A549 (cell line): ENCODE measurements around the gene CMC2.

ENCODE experiments used
- FOSB ChIP-seq: fragments of 250-450 bp; sonication (Bioruptor Pico); IDR thresholded peaks from 2 replicates; pipeline ENCODE4 v1.5.0; 2020; ENCODE audit warnings: mild to moderate bottlenecking, moderate library complexity
- JUN ChIP-seq, 2 experiments: fragments of >200 bp; sonication (Bioruptor Twin); formaldehyde crosslinking; IDR thresholded peaks; 2 replicates in 1 of 2; 3 replicates in 1 of 2; pipeline ENCODE4 v1.6.1; 2016 to 2017
- MAFK ChIP-seq: fragments of 450-650 bp; IDR thresholded peaks from 2 replicates; pipeline ENCODE4 v1.6.1; 2014; ENCODE audit not compliant: partially characterized antibody
- POLR2A ChIP-seq: IDR thresholded peaks from 2 replicates; pipeline ENCODE4 v1.6.1; 2012; ENCODE audit warnings: mild to moderate bottlenecking, low read length
- RAD21 ChIP-seq, 2 experiments: fragments of >200 bp in 1 of 2; sonication (Bioruptor Twin) in 1 of 2; formaldehyde crosslinking in 1 of 2; IDR thresholded peaks in 1 of 2; conservative IDR thresholded peaks in 1 of 2; 2 replicates in 1 of 2; 3 replicates in 1 of 2; pipeline ENCODE4 v1.6.1; 2012 to 2018; ENCODE audit warnings: inconsistent platforms in 1 of 2
- RCOR1 ChIP-seq: fragments of 150-350 bp; IDR thresholded peaks from 2 replicates; pipeline ENCODE4 v1.6.1; 2014; ENCODE audit warnings: antibody characterized with exemption, low read length, low read depth
- RFX5 ChIP-seq: fragments of 450-650 bp; IDR thresholded peaks from 2 replicates; pipeline ENCODE4 v1.7.1; 2014; ENCODE audit warnings: antibody characterized with exemption, mild to moderate bottlenecking, moderate library complexity
- USF2 ChIP-seq: fragments of 450-650 bp; IDR thresholded peaks from 2 replicates; pipeline ENCODE4 v1.6.1; 2014; ENCODE audit warnings: antibody characterized with exemption
- TF ChIP-seq, protein P1 (sequence below): fragments of >200 bp; sonication (Bioruptor Twin); formaldehyde crosslinking; IDR thresholded peaks from 3 replicates; pipeline ENCODE4 v1.5.1; 2016
- TF ChIP-seq, protein P2 (sequence below): IDR thresholded peaks from 2 replicates; pipeline ENCODE4 v1.6.1; 2012; ENCODE audit warnings: low read depth, borderline replicate concordance

DNA sequence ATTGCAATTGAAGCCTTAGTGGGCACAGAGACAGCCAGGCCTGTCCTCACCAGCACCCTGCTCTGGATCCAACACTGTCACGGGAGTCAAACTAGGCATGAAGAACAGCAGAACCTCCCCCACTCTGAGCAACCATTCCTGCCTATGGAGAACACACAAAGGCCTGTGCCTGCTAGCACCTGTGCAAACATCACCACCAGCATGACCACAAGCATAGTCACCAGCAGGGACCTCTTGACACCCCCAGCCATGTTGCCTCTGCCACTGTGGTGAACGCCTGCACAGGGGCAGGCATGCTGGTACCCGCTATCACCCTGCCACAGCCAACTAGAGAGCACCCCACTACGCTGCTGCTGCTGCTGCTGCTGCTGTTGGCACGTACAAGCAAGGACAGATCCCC lies 51.7 kb downstream of the CMC2 start:
- TF ChIP-seq MAFK (no peak), POLR2A (no peak), RAD21 (conservative IDR thresholded peaks at IDR 0.05 in 1 of 2, IDR thresholded peaks at IDR 0.05 in 1 of 2) (no peak), JUN (IDR thresholded peaks at IDR 0.05) (no peak), USF2 (no peak), RFX5 (no peak), FOSB (CRISPR knock-in tag) (no peak), RCOR1 (no peak)
- TF ChIP-seq, protein P1, sequence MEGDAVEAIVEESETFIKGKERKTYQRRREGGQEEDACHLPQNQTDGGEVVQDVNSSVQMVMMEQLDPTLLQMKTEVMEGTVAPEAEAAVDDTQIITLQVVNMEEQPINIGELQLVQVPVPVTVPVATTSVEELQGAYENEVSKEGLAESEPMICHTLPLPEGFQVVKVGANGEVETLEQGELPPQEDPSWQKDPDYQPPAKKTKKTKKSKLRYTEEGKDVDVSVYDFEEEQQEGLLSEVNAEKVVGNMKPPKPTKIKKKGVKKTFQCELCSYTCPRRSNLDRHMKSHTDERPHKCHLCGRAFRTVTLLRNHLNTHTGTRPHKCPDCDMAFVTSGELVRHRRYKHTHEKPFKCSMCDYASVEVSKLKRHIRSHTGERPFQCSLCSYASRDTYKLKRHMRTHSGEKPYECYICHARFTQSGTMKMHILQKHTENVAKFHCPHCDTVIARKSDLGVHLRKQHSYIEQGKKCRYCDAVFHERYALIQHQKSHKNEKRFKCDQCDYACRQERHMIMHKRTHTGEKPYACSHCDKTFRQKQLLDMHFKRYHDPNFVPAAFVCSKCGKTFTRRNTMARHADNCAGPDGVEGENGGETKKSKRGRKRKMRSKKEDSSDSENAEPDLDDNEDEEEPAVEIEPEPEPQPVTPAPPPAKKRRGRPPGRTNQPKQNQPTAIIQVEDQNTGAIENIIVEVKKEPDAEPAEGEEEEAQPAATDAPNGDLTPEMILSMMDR, result no peak
- TF ChIP-seq, protein P2, sequence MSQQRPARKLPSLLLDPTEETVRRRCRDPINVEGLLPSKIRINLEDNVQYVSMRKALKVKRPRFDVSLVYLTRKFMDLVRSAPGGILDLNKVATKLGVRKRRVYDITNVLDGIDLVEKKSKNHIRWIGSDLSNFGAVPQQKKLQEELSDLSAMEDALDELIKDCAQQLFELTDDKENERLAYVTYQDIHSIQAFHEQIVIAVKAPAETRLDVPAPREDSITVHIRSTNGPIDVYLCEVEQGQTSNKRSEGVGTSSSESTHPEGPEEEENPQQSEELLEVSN, result no peak
